K562 (cell line): ENCODE measurements around the gene DDX23. TPM values are rescaled to one million over a fixed set of nuclear protein-coding genes. Genes with fewer than 3 reads are reported as not detected.

Experiments
- DLX4 ChIP-seq: fragments of 250-450 bp; sonication (Bioruptor Pico); IDR thresholded peaks from 2 replicates; pipeline ENCODE4 v1.6.1; 2021; ENCODE audit warnings: mild to moderate bottlenecking
- FOXM1 ChIP-seq, 2 experiments: fragments of 450-650 bp in 1 of 2; sonication (generic) in 1 of 2; formaldehyde crosslinking in 1 of 2; IDR thresholded peaks; 2 replicates each; pipeline versions ENCODE4 v1.6.1 to v1.9.0; 2017 to 2022; ENCODE audit warnings: low read depth in 2 of 2, mild to moderate bottlenecking in 2 of 2, missing genetic modification reagents in 1 of 2, moderate library complexity in 1 of 2
- HEY1 ChIP-seq: fragments of 250-450 bp; sonication (Bioruptor Pico); IDR thresholded peaks from 2 replicates; pipeline ENCODE4 v1.5.0; 2020; ENCODE audit warnings: mild to moderate bottlenecking, moderate library complexity, borderline replicate concordance
- MAFK ChIP-seq: IDR thresholded peaks from 2 replicates; pipeline ENCODE4 v1.6.1; 2011; ENCODE audit warnings: low read length, improper control_type of control experiment
- RBBP5 ChIP-seq: fragments of 200-600 bp; sonication (generic); IDR thresholded peaks from 2 replicates; pipeline ENCODE4 v1.6.1; 2012; ENCODE audit warnings: borderline replicate concordance, mild to moderate bottlenecking, low read length, control low read depth, inconsistent platforms; ENCODE audit not compliant: insufficient read depth, poor library complexity, severe bottlenecking
- RBFOX2 ChIP-seq: fragments of 200-400 bp; formaldehyde crosslinking; IDR thresholded peaks from 2 replicates; pipeline ENCODE4 v1.6.1; 2017; ENCODE audit warnings: low read depth, mild to moderate bottlenecking, low read length, moderate library complexity
- TEAD4 ChIP-seq, 2 experiments: sonication (generic) in 1 of 2; formaldehyde crosslinking in 1 of 2; IDR thresholded peaks; 2 replicates each; pipeline versions ENCODE4 v1.6.1 to v1.8.0; 2012 to 2022; ENCODE audit warnings: borderline replicate concordance in 1 of 2, inconsistent platforms in 1 of 2, low read length in 1 of 2, mild to moderate bottlenecking in 1 of 2, missing genetic modification reagents in 1 of 2
- YBX1 ChIP-seq: fragments of 450-650 bp; IDR thresholded peaks from 2 replicates; pipeline ENCODE4 v1.7.1; 2016; ENCODE audit warnings: mild to moderate bottlenecking
- ZBED1 ChIP-seq: IDR thresholded peaks from 2 replicates; pipeline ENCODE4 v1.6.1; 2014
- ZBTB11 ChIP-seq, 3 experiments: fragments of 200-800 bp in 1 of 3; fragments of 250-450 bp in 1 of 3; fragments of 450-650 bp in 1 of 3; sonication (Bioruptor Pico) in 1 of 3; sonication (Bioruptor generic) in 1 of 3; formaldehyde crosslinking in 1 of 3; IDR thresholded peaks; 2 replicates each; pipeline versions ENCODE4 v1.6.1 to v1.8.0; 2016 to 2022; ENCODE audit warnings: mild to moderate bottlenecking in 2 of 3, missing genetic modification characterization in 2 of 3, missing compliant biosample characterization in 1 of 3, moderate library complexity in 1 of 3
- ZBTB33 ChIP-seq: sonication (generic); formaldehyde crosslinking; IDR thresholded peaks from 2 replicates; pipeline ENCODE4 v1.8.1; 2023; ENCODE audit warnings: mild to moderate bottlenecking, missing genetic modification reagents
- polyA plus RNA-seq, 8 experiments: library from polyadenylated mRNA; depleted of rRNA in 4 of 8; stranded (reverse) in 5 of 8; unstranded in 3 of 8; fragments of >200 nt; fragmentation: Nextera tagmentation in 2 of 8; fragmentation: Illumina TruSeq in 1 of 8; extraction: Ambion mirVana in 2 of 8; extraction: Trizol in 1 of 8; gene quantifications; 2 replicates each; pipeline versions ENCODE4 v1.2.1 to v1.2.3, GENCODE V29; 2011 to 2014; ENCODE audit warnings: inconsistent platforms in 1 of 8, missing spikeins in 1 of 8
- total RNA-seq, 7 experiments: library from RNA; depleted of rRNA in 6 of 7; stranded (reverse); fragments of >200 nt in 6 of 7; fragmentation: Illumina TruSeq in 2 of 7; extraction: Trizol in 2 of 7; gene quantifications; 2 replicates each; pipeline versions ENCODE4 v1.2.1 to v1.2.3, GENCODE V29; 2011 to 2021; ENCODE audit warnings: low replicate concordance in 1 of 7
- TF ChIP-seq, protein P1 (sequence below): fragments of 450-650 bp; conservative IDR thresholded peaks from 2 replicates; pipeline ENCODE4 v1.6.1; 2016; ENCODE audit warnings: missing genetic modification characterization, low read depth, mild to moderate bottlenecking, control low read depth, missing compliant biosample characterization
- TF ChIP-seq, protein P2 (sequence below): fragments of 450-650 bp; formaldehyde crosslinking; IDR thresholded peaks from 2 replicates; pipeline ENCODE4 v1.4.0; 2020; ENCODE audit warnings: mild to moderate bottlenecking, moderate library complexity

Gene DDX23
- total and polyA plus RNA-seq, 9 of the 15 experiments (the other 6 are each of a cell fraction or from before 2014, with no cell fraction given), result 32.4 to 138 (median 104) TPM

DNA sequence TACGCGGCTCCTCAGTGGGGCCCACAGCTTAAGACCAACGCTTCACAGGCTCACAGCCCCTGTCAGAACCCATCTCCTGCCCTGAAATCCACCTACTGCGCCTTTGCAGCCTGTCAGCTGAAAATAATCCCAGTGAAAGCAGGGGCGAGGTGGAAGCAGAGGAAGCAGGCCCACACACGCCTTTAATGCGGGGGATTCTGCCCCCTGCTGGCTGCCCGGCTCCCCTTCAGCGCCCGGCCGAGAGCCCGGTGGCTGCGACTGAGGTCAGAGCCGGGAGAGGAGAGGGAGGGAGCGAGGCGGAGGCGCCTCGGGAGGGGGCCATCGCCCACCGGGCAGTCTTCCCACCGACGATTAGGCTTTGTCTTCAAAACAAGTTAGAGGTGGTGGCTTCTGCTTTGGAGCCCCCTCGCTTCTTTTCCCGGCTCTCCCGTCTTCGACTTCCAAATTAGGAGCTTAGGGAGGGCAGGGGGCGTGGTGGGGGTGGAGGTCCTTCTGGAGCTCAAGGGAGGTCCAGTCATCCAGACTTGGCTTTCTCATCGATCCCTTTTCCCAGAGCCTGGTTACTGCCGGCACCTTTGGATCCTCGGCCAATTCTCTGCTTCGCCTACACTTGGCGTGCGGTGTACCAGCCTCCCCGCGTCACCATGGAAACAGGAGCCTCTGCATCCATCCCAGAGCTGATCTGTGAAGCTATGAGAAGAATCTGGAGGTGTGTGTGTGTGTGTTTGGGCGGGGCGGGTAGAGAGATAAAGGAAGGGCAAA is 38.9 kb upstream of the DDX23 start (continued):
- TF ChIP-seq, protein P1, sequence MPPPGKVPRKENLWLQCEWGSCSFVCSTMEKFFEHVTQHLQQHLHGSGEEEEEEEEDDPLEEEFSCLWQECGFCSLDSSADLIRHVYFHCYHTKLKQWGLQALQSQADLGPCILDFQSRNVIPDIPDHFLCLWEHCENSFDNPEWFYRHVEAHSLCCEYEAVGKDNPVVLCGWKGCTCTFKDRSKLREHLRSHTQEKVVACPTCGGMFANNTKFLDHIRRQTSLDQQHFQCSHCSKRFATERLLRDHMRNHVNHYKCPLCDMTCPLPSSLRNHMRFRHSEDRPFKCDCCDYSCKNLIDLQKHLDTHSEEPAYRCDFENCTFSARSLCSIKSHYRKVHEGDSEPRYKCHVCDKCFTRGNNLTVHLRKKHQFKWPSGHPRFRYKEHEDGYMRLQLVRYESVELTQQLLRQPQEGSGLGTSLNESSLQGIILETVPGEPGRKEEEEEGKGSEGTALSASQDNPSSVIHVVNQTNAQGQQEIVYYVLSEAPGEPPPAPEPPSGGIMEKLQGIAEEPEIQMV, result no peak
- TF ChIP-seq FOXM1 (IDR thresholded peaks at IDR 0.05; ENCODE audit: low read depth) (no peak), FOXM1 (CRISPR knock-in tag; IDR thresholded peaks at IDR 0.05; ENCODE audit: low read depth) (no peak), ZBED1 (no peak), MAFK (no peak), RBFOX2 (no peak), ZBTB33 (no peak), ZBTB11 (CRISPR knock-in tag; IDR thresholded peaks at IDR 0.05) (no peak), RBBP5 (no peak), TEAD4 (IDR thresholded peaks at IDR 0.05; ENCODE audit: low read length) (no peak), TEAD4 (CRISPR knock-in tag; IDR thresholded peaks at IDR 0.05; ENCODE audit: borderline replicate concordance) (no peak), HEY1 (CRISPR knock-in tag) (no peak), YBX1 (no peak), DLX4 (CRISPR knock-in tag) (no peak)
- TF ChIP-seq, protein P2, sequence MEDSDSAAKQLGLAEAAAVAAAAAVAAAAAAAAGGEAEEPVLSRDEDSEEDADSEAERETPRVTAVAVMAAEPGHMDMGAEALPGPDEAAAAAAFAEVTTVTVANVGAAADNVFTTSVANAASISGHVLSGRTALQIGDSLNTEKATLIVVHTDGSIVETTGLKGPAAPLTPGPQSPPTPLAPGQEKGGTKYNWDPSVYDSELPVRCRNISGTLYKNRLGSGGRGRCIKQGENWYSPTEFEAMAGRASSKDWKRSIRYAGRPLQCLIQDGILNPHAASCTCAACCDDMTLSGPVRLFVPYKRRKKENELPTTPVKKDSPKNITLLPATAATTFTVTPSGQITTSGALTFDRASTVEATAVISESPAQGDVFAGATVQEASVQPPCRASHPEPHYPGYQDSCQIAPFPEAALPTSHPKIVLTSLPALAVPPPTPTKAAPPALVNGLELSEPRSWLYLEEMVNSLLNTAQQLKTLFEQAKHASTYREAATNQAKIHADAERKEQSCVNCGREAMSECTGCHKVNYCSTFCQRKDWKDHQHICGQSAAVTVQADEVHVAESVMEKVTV (CRISPR knock-in tag), result peak; percentile 83
